Airway epithelial cell (primary cell): Measurements from ENCODE around the gene PIAS4. TPM values are rescaled to one million over a fixed set of nuclear protein-coding genes. Genes with fewer than 3 reads are reported as not detected.

Experiments
- total RNA-seq: library from RNA; depleted of rRNA; stranded (reverse); fragments of >200 nt; gene quantifications from 2 replicates; pipeline ENCODE4 v1.2.3, GENCODE V29; 2015

The PIAS4 gene
- 20.8 and 21.8 TPM in 2 replicates for total RNA-seq

GRCh38 chr19:4007021-4007835, at the start of gene PIAS4:
Gene PIAS4 (plus strand): TSS chr19:4007736. CDS start chr19:4007761, 25 bp downstream.

GRCh38 chr19:3970808-3971598, 36.5 kb upstream of the PIAS4 start, which contains the start of gene DAPK3:
Gene DAPK3 (minus strand): TSS chr19:3971099. CDS start chr19:3969735, 1,364 bp downstream.

GRCh38 chr19:3984908-3985642, 22.5 kb upstream of the PIAS4 start, which contains the start of gene EEF2:
Gene EEF2 (minus strand): TSS chr19:3985463. CDS start chr19:3985380, 83 bp downstream.

GRCh38 chr19:4066682-4067395, 59.3 kb downstream of the PIAS4 start, which contains the start of gene ZBTB7A:
Gene ZBTB7A (minus strand): TSS chr19:4066899. CDS start chr19:4055232, 11,667 bp downstream.

Other genes with a start within 250 kb of the PIAS4 start
- 13.0 and 22.3 TPM in 2 replicates for gene APBA3, start 246.0 kb upstream of the PIAS4 start, total RNA-seq
- 57.3 and 99.0 TPM in 2 replicates for gene MRPL54, start 245.1 kb upstream of the PIAS4 start, total RNA-seq
- gene RAX2, start 235.5 kb upstream of the PIAS4 start, total RNA-seq = not detected in 2 replicates
- not detected in 2 replicates for gene MATK, start 221.4 kb upstream of the PIAS4 start, total RNA-seq
- not detected in 2 replicates for gene ZFR2, start 138.7 kb upstream of the PIAS4 start, total RNA-seq
- not detected in 2 replicates for gene ATCAY, start 127.1 kb upstream of the PIAS4 start, total RNA-seq
- gene NMRK2, start 74.7 kb upstream of the PIAS4 start, total RNA-seq = not detected in 2 replicates
- gene DAPK3, start 36.6 kb upstream of the PIAS4 start, total RNA-seq = 63.6 and 65.4 TPM in 2 replicates
- gene EEF2, start 22.3 kb upstream of the PIAS4 start, total RNA-seq = 1,684 and 2,218 TPM in 2 replicates
- 59.9 and 61.2 TPM in 2 replicates for gene ZBTB7A, start 59.2 kb downstream of the PIAS4 start, total RNA-seq
- 151 and 165 TPM in 2 replicates for gene MAP2K2, start 116.4 kb downstream of the PIAS4 start, total RNA-seq
- gene CREB3L3, start 145.9 kb downstream of the PIAS4 start, total RNA-seq = not detected in 2 replicates
- gene SIRT6, start 174.8 kb downstream of the PIAS4 start, total RNA-seq = 31.9 and 41.1 TPM in 2 replicates
- gene ANKRD24, start 175.0 kb downstream of the PIAS4 start, total RNA-seq = under 0.01 and 0.28 TPM in 2 replicates
- not detected in 2 replicates for gene EBI3, start 221.8 kb downstream of the PIAS4 start, total RNA-seq
- 29.7 and 29.8 TPM in 2 replicates for gene YJU2, start 239.3 kb downstream of the PIAS4 start, total RNA-seq